ENCODE data around the gene CHAT. TPM values are rescaled to one million over a fixed set of nuclear protein-coding genes. Genes with fewer than 3 reads are reported as not detected.

Gene CHAT
- total RNA-seq, 2 experiments from 2014 or later, result not detected

GRCh38 chr10:49615721-49616120 lies 1.9 kb downstream of the CHAT start:
- Mint-ChIP-seq H3K4me3 (no peak overlapping the region), H3K4me1 (ENCODE audit: low read depth) (peaks cover 4% of the 10 kb centered on the region), H3K36me3 (ENCODE audit: low read depth) (peaks cover 14% of the 10 kb centered on the region), H3K27ac (no peak overlapping the region), H3K27me3 (ENCODE audit: low read depth) (peaks cover 58% of the 10 kb centered on the region), H3K9me3 (ENCODE audit: insufficient read depth) (peaks cover 6% of the 10 kb centered on the region)
- POLR2A ChIA-PET, result no interaction called here
- ATAC-seq, result no peak
- no peak for DNase-seq
- CTCF ChIA-PET, result interaction anchor here (1.4 kb wide), 1 partner anchor 21 kb away, joined by 3 read pairs; no protein-coding TSS in a partner anchor

DNA sequence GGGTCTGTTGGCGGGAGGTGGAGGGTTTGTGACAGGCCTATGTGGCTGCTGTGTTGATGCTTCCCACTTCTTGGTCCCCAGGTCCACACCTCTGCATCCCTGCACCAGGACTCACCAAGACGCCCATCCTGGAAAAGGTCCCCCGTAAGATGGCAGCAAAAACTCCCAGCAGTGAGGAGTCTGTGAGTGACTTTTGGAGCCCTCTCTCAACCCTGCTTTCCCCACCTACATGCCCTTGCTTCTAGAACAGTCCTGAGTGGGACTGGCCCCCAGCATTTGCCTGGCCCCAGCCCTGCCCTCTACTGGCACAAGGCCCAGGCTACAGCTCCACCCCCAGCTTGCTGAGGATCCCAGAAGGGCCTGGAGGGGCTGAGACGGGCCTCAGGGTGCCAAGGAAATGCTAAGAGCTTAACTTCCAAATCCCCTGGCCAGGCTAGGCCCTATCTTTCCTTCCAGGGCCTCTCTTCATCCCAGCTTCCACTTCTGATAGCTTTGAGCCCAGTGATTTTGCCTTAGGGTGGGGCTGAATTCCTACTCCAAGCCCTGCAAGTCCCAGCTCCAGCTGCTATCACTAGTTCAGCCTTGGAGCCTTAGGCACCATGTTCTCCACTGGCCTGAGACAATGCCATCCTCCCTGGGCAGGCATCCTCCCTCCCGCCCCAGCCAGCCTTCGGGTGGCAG lies 2.7 kb downstream of the CHAT start:
- H3K9me3 Mint-ChIP-seq (ENCODE audit: insufficient read depth), result peaks cover 6% of the 10 kb centered on the region
- peaks cover 11% of the 10 kb centered on the region for H3K36me3 Mint-ChIP-seq (ENCODE audit: low read depth)
- ATAC-seq (no peak), DNase-seq (no peak)
- POLR2A ChIA-PET, result interaction anchor here (0.5 kb wide), 1 partner anchor 22 kb away, joined by 3 read pairs; no protein-coding TSS in a partner anchor
- no peak overlapping the region for H3K4me3 Mint-ChIP-seq
- peaks cover 51% of the 10 kb centered on the region for H3K27me3 Mint-ChIP-seq (ENCODE audit: low read depth)
- peaks cover 2% of the 10 kb centered on the region for H3K4me1 Mint-ChIP-seq (ENCODE audit: low read depth)
- CTCF ChIA-PET, result interaction anchor here (1.4 kb wide), 1 partner anchor 21 kb away, joined by 3 read pairs; no protein-coding TSS in a partner anchor
- no peak overlapping the region for H3K27ac Mint-ChIP-seq

- POLR2A ChIA-PET, result no interaction called here
- H3K36me3 Mint-ChIP-seq (ENCODE audit: low read depth), result peaks cover 3% of the 10 kb centered on the region
These were observed 3.5 kb downstream of the CHAT start for GRCh38 chr10:49617121-49618020.

GRCh38 chr10:49618821-49619220 lies 5.0 kb downstream of the CHAT start:
- Mint-ChIP-seq H3K4me1 (ENCODE audit: low read depth) (peaks cover 2% of the 10 kb centered on the region), H3K9me3 (ENCODE audit: insufficient read depth) (no peaks in the 10 kb centered on the region), H3K27ac (no peak overlapping the region), H3K4me3 (no peak overlapping the region), H3K27me3 (ENCODE audit: low read depth) (peaks cover 28% of the 10 kb centered on the region), H3K36me3 (ENCODE audit: low read depth) (no peaks in the 10 kb centered on the region)
- ATAC-seq (no peak), DNase-seq (no peak)
- POLR2A ChIA-PET, result no interaction called here
- CTCF ChIA-PET, result no interaction called here

More at GRCh38 chr10:49617121-49618020, 3.5 kb downstream of the CHAT start:
- no peaks in the 10 kb centered on the region for H3K9me3 Mint-ChIP-seq (ENCODE audit: insufficient read depth)
- H3K4me1 Mint-ChIP-seq (ENCODE audit: low read depth), result peaks cover 2% of the 10 kb centered on the region
- peaks cover 43% of the 10 kb centered on the region for H3K27me3 Mint-ChIP-seq (ENCODE audit: low read depth)
- CTCF ChIA-PET, result interaction anchor here (1.4 kb wide), 1 partner anchor 22 kb away, joined by 3 read pairs; no protein-coding TSS in a partner anchor
- ATAC-seq (no peak), DNase-seq (no peak)
- H3K27ac Mint-ChIP-seq, result no peak overlapping the region
- H3K4me3 Mint-ChIP-seq, result no peak overlapping the region

DNA sequence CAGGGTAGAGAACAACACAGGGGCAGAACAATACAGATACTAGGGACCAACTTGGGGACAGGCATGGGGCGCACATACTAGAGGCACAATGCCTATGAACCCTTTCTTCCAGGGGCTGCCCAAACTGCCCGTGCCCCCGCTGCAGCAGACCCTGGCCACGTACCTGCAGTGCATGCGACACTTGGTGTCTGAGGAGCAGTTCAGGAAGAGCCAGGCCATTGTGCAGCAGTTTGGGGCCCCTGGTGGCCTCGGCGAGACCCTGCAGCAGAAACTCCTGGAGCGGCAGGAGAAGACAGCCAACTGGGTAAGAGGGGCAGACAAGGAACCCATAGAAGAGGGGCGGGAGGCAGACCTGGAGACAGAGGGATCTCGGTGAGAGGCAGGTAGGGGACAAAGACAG lies 5.8 kb downstream of the CHAT start:
- Mint-ChIP-seq H3K4me1 (ENCODE audit: low read depth) (peaks cover under 1% of the 10 kb centered on the region), H3K4me3 (no peak overlapping the region), H3K27ac (no peak overlapping the region), H3K36me3 (ENCODE audit: low read depth) (no peaks in the 10 kb centered on the region), H3K9me3 (ENCODE audit: insufficient read depth) (no peaks in the 10 kb centered on the region), H3K27me3 (ENCODE audit: low read depth) (peaks cover 23% of the 10 kb centered on the region)
- ATAC-seq, result no peak
- CTCF ChIA-PET, result no interaction called here
- POLR2A ChIA-PET, result no interaction called here
- no peak for DNase-seq

- no peak for DNase-seq
- POLR2A ChIA-PET, result no interaction called here
- peaks cover 17% of the 10 kb centered on the region for H3K27me3 Mint-ChIP-seq (ENCODE audit: low read depth)
These were observed 6.5 kb downstream of the CHAT start for GRCh38 chr10:49620286-49620810.

GRCh38 chr10:49620841-49621378 lies 7.1 kb downstream of the CHAT start:
- Mint-ChIP-seq H3K36me3 (ENCODE audit: low read depth) (no peaks in the 10 kb centered on the region), H3K27me3 (ENCODE audit: low read depth) (peaks cover 12% of the 10 kb centered on the region), H3K27ac (no peak overlapping the region), H3K9me3 (ENCODE audit: insufficient read depth) (no peaks in the 10 kb centered on the region), H3K4me3 (no peak overlapping the region), H3K4me1 (ENCODE audit: low read depth) (no peaks in the 10 kb centered on the region)
- DNase-seq (no peak), ATAC-seq (no peak)
- ChIA-PET CTCF (no interaction called here), POLR2A (no interaction called here)

More at GRCh38 chr10:49620286-49620810, 6.5 kb downstream of the CHAT start:
- H3K4me3 Mint-ChIP-seq, result no peak overlapping the region
- H3K27ac Mint-ChIP-seq, result no peak overlapping the region
- H3K36me3 Mint-ChIP-seq (ENCODE audit: low read depth), result no peaks in the 10 kb centered on the region
- no peak for ATAC-seq
- CTCF ChIA-PET, result no interaction called here
- no peaks in the 10 kb centered on the region for H3K9me3 Mint-ChIP-seq (ENCODE audit: insufficient read depth)
- H3K4me1 Mint-ChIP-seq (ENCODE audit: low read depth), result no peaks in the 10 kb centered on the region

DNA sequence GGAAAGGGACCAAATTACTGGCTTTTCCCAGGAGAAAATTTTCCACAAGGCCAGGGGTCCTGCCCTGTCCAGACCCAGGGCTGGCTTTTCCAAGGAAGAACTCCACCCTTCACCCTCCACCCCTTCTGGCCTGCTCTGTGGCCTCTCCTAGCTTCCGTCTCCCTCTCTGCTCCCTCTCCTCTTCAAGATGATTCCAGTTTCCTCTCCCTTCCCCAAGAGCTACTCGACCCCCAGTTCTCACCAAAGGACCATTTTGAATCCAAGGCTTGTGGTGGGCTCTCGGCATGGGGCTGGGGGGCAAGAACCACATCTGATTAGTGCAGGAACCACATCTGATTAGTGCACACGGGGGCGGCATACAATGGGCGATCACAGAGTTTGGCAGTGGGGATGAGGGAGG lies 7.7 kb downstream of the CHAT start:
- Mint-ChIP-seq H3K36me3 (ENCODE audit: low read depth) (no peaks in the 10 kb centered on the region), H3K4me3 (no peak overlapping the region), H3K4me1 (ENCODE audit: low read depth) (no peaks in the 10 kb centered on the region), H3K27me3 (ENCODE audit: low read depth) (peaks cover 9% of the 10 kb centered on the region), H3K9me3 (ENCODE audit: insufficient read depth) (no peaks in the 10 kb centered on the region), H3K27ac (no peak overlapping the region)
- ChIA-PET CTCF (no interaction called here), POLR2A (no interaction called here)
- DNase-seq (no peak), ATAC-seq (no peak)

DNA sequence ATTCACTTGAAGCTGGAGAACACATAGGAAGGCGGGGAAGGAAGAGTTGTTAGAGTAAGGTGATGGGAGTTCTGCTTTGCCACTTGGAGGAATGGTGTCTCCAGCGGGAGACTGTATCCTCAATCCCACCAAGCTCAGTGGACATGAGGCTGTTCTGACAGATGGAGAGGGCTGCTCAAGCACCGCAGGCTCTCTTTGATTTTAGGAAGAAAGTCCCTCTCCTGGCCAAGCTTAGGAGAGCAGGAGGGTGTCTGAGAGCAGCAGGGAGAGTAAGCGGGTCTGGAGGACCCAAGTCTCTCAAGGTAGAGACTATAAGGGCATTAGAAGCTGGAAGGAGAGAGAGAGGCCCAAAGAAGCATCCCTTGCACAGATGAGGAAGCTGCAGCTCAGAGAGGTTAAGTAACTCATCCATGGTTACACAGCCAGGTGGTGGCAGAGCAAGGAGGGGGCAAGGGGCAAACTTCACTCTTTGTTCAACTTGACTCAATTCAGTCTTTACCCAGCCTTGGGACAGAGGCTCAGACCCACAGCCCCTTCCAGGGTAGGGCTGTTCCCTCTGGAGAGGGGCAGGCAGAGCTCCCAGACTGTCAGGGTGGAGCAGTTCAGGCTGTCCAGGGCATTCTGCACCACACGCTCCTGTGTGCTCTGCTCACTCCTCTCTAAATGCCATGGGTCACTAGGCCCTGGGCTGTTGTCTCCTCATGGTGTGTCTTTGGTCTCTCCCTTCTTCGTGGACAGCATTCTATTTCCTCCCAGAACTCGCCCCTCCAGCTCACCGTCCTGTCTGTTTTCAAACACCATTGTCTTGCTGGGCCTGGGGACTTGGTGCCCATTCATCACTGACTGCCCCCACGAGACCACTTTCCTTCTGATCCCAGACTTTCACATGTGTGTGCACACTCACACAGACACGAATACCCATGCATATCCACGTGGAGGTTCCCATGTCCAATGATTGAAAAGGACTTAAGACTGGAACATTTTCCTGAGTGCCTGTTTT lies 8.9 kb downstream of the CHAT start:
- Mint-ChIP-seq H3K36me3 (ENCODE audit: low read depth) (no peaks in the 10 kb centered on the region), H3K27ac (no peak overlapping the region), H3K4me1 (ENCODE audit: low read depth) (no peaks in the 10 kb centered on the region), H3K27me3 (ENCODE audit: low read depth) (peaks cover 9% of the 10 kb centered on the region), H3K9me3 (ENCODE audit: insufficient read depth) (no peaks in the 10 kb centered on the region), H3K4me3 (no peak overlapping the region)
- POLR2A ChIA-PET, result no interaction called here
- CTCF ChIA-PET, result interaction anchor here (1.4 kb wide), 1 partner anchor 28 kb away, joined by 3 read pairs; no protein-coding TSS in a partner anchor
- DNase-seq (no peak), ATAC-seq (no peak)

- H3K4me3 Mint-ChIP-seq, result no peak overlapping the region
- peaks cover 4% of the 10 kb centered on the region for H3K27me3 Mint-ChIP-seq (ENCODE audit: low read depth)
- H3K4me1 Mint-ChIP-seq (ENCODE audit: low read depth), result no peaks in the 10 kb centered on the region
- ATAC-seq, result no peak
- no peaks in the 10 kb centered on the region for H3K36me3 Mint-ChIP-seq (ENCODE audit: low read depth)
- H3K27ac Mint-ChIP-seq, result no peak overlapping the region
- ChIA-PET CTCF (no interaction called here), POLR2A (no interaction called here)
- no peak for DNase-seq
- no peaks in the 10 kb centered on the region for H3K9me3 Mint-ChIP-seq (ENCODE audit: insufficient read depth)
These were observed 10.8 kb downstream of the CHAT start for GRCh38 chr10:49624629-49625028.

- no peak for DNase-seq
- no peak overlapping the region for H3K4me3 Mint-ChIP-seq
- no peaks in the 10 kb centered on the region for H3K36me3 Mint-ChIP-seq (ENCODE audit: low read depth)
- POLR2A ChIA-PET, result no interaction called here
- H3K27ac Mint-ChIP-seq, result no peak overlapping the region
- H3K4me1 Mint-ChIP-seq (ENCODE audit: low read depth), result no peaks in the 10 kb centered on the region
- ATAC-seq, result no peak
- no peaks in the 10 kb centered on the region for H3K27me3 Mint-ChIP-seq (ENCODE audit: low read depth)
- CTCF ChIA-PET, result no interaction called here
- H3K9me3 Mint-ChIP-seq (ENCODE audit: insufficient read depth), result no peaks in the 10 kb centered on the region
These were observed 11.6 kb downstream of the CHAT start for GRCh38 chr10:49625411-49625810.
